Activated naive CD4-positive, alpha-beta T cell treated with anti-CD3 and anti-CD28 coated beads for 36 hours (primary cell): ENCODE results near the gene SRGAP3. TPM values are rescaled to one million over a fixed set of nuclear protein-coding genes. Genes with fewer than 3 reads are reported as not detected.
A peak's percentile ranks its signal among the peaks of the same experiment; 100 is the strongest.

Experiments used
- CTCF ChIA-PET: fragments of 350-600 bp; sonication (Branson Sonifier 250); formaldehyde crosslinking; loops from one replicate; lab custom pipeline; 2021; ENCODE audit warnings: antibody characterized with exemption; lab: Charles Lee
- DNase-seq: peaks from one replicate; pipeline ENCODE4 v3.0.0-alpha.2; 2020
- H3K27ac Mint-ChIP-seq: one replicate; pipeline ENCODE4 v1.8.0; 2021; ENCODE audit warnings: mild to moderate bottlenecking, mixed read lengths
- H3K27me3 Mint-ChIP-seq: one replicate; pipeline ENCODE4 v1.8.0; 2021; ENCODE audit warnings: low read depth, mixed read lengths
- H3K36me3 Mint-ChIP-seq: one replicate; pipeline ENCODE4 v1.8.0; 2021; ENCODE audit warnings: low read depth, mixed read lengths
- H3K4me1 Mint-ChIP-seq: one replicate; pipeline ENCODE4 v1.8.0; 2021; ENCODE audit warnings: low read depth, mixed read lengths
- H3K4me3 Mint-ChIP-seq: one replicate; pipeline ENCODE4 v1.8.0; 2021; ENCODE audit warnings: mild to moderate bottlenecking, moderate library complexity, mixed read lengths
- H3K9me3 Mint-ChIP-seq: one replicate; pipeline ENCODE4 v1.8.0; 2021; ENCODE audit warnings: mixed read lengths
- intact Hi-C: fragments of 100-400 bp; cut with micrococcal nuclease; formaldehyde crosslinking; loops from one replicate; pipeline ENCODE4 v1.15.1; 2023
- total RNA-seq, 2 experiments: library from RNA; stranded (reverse); gene quantifications; one replicate each; pipeline ENCODE4 v1.2.3, GENCODE V29; 2021

Gene SRGAP3
- total RNA-seq, 2 experiments from 2014 or later = 2.4 to 2.5 TPM

- Mint-ChIP-seq H3K27me3 (no peaks in the 10 kb centered on the region), H3K4me1 (no peaks in the 10 kb centered on the region), H3K27ac (no peak overlapping the region), H3K9me3 (no peaks in the 10 kb centered on the region), H3K36me3 (no peaks in the 10 kb centered on the region), H3K4me3 (no peak overlapping the region)
- intact Hi-C loops = no loop called here
- DNase-seq = no peak
- CTCF ChIA-PET = interaction anchor here (0.6 to 0.7 kb wide), 2 partner anchors 9 to 192 kb away, joined by 3 read pairs; no protein-coding TSS in a partner anchor
Observed at GRCh38 chr3:9072667-9073009, 176.8 kb downstream of the SRGAP3 start.

DNA sequence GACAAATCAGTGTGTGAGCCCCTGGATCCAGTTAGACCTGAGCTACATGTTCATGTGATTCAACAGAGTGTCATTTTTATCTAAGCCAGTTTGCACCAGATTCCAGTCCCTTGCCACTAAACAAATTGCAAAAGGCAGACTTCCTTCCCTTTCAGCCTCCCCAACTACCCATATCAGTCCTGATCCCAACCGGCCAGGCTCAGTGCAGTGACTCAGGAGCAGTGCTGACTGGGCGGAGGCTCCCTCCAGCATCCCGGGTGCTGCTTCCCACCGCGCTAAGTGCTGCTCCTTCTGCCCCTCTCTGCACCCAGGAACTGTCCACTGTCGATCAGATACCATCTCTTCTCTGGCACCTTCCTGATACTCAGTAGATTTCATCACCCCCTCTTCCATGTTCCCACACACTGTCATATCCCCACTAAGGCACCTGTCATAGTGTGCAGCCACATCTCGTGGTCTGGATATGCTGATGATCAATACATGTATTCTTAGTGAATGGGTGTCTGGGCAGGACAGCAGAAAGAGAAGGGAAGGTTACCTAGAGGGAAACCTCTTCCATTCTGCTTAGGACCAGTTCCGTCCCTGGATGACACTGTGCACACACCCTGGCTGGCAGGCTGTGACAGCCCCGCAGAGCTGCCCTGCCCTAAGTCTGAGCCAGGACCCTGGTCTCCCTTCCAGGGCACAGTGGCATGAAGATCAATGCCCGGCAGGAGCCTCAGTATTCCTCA lies 177.3 kb downstream of the SRGAP3 start:
- no peaks in the 10 kb centered on the region for H3K36me3 Mint-ChIP-seq
- DNase-seq = no peak
- no peak overlapping the region for H3K27ac Mint-ChIP-seq
- H3K27me3 Mint-ChIP-seq = no peaks in the 10 kb centered on the region
- H3K9me3 Mint-ChIP-seq = no peaks in the 10 kb centered on the region
- H3K4me3 Mint-ChIP-seq = no peak overlapping the region
- intact Hi-C loops = no loop called here
- no peaks in the 10 kb centered on the region for H3K4me1 Mint-ChIP-seq
- CTCF ChIA-PET = no interaction called here

- H3K36me3 Mint-ChIP-seq = no peaks in the 10 kb centered on the region
- H3K4me1 Mint-ChIP-seq = no peaks in the 10 kb centered on the region
- H3K4me3 Mint-ChIP-seq = no peak overlapping the region
- intact Hi-C loops = no loop called here
- H3K27me3 Mint-ChIP-seq = no peaks in the 10 kb centered on the region
- CTCF ChIA-PET = no interaction called here
- DNase-seq = no peak
- H3K27ac Mint-ChIP-seq = no peak overlapping the region
- no peaks in the 10 kb centered on the region for H3K9me3 Mint-ChIP-seq
Observed at GRCh38 chr3:9070961-9071360, 178.5 kb downstream of the SRGAP3 start.

- Mint-ChIP-seq H3K4me3 (no peak overlapping the region), H3K36me3 (no peaks in the 10 kb centered on the region), H3K4me1 (no peaks in the 10 kb centered on the region), H3K27me3 (no peaks in the 10 kb centered on the region), H3K9me3 (no peaks in the 10 kb centered on the region), H3K27ac (no peak overlapping the region)
- CTCF ChIA-PET = interaction anchor here (0.6 to 2.1 kb wide), 2 partner anchors 38 to 82 kb away, joined by 3 to 8 read pairs; no protein-coding TSS in a partner anchor
- intact Hi-C loops = loop anchor here (10.0 kb wide), 1 partner anchor 305 kb away; the partner anchor contains the start of gene OXTR
- no peak for DNase-seq
Observed at GRCh38 chr3:9069971-9070370, 179.5 kb downstream of the SRGAP3 start.

DNA sequence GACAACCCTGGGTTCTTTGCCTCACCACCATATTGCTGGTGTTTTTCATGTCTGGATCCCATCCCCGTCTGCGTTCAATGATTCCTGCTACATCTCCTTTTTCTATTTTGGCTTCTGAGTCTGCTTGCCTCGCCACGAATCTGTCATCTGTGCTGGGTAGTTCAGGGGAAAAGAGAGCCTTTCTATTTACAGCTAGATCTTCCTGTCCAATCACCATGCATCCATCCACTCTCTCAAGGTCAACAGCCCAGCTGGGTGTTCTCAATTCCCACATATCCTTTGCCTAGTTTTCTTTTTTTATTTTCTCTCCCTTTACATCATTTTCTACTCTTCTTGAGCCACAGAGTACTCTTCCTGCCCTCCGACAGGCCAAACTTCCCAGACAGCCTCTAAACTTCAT lies 181.4 kb downstream of the SRGAP3 start:
- intact Hi-C loops = loop anchor here (10.0 kb wide), 1 partner anchor 303 kb away; the partner anchor contains the start of gene OXTR
- Mint-ChIP-seq H3K36me3 (peaks cover 2% of the 10 kb centered on the region), H3K4me3 (no peak overlapping the region), H3K27ac (no peak overlapping the region), H3K9me3 (peaks cover 2% of the 10 kb centered on the region), H3K27me3 (no peaks in the 10 kb centered on the region), H3K4me1 (no peaks in the 10 kb centered on the region)
- no peak for DNase-seq
- CTCF ChIA-PET = interaction anchor here (0.6 to 2.1 kb wide), 4 partner anchors 80 to 234 kb away, joined by 3 to 8 read pairs (median 4); no protein-coding TSS in a partner anchor

DNA sequence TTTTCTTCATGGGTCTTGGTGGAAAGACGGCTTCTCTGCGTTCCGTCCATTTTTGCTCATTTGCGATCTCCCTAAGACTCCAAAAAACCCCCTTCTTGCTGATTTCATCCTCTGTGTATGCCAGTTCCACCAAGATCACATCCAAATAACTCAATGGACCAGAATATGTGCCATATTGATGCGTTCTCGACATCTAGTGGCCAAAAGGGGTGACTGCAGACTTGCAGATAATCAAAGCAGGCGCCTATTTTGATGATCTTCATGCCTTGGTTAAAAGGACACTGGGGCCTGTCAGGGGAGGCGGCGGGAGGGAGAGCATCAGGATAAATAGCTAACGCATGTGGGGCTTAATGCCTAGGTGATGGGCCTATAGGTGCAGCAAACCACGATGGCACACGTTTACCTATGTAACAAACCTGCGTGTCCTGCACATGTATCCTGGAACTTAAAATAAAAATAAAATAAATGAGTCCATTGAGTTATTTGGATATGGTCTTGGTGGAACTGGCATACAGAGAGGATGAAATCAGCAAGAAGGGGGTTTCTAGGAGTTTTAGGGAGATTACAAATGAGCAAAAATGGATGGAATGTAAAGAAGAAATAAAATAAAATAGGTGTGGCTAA lies 182.0 kb downstream of the SRGAP3 start:
- Mint-ChIP-seq H3K9me3 (peaks cover 6% of the 10 kb centered on the region), H3K27ac (no peak overlapping the region), H3K27me3 (no peaks in the 10 kb centered on the region), H3K4me3 (no peak overlapping the region), H3K36me3 (peaks cover 4% of the 10 kb centered on the region), H3K4me1 (no peaks in the 10 kb centered on the region)
- peak; percentile 57 for DNase-seq
- CTCF ChIA-PET = interaction anchor here (0.6 to 1.4 kb wide), 3 partner anchors 79 to 235 kb away, joined by 3 to 5 read pairs (median 4); no protein-coding TSS in a partner anchor
- intact Hi-C loops = loop anchor here (1.0 to 10.0 kb wide), 4 partner anchors 79 to 303 kb away; partner anchors contain the start of gene OXTR

DNA sequence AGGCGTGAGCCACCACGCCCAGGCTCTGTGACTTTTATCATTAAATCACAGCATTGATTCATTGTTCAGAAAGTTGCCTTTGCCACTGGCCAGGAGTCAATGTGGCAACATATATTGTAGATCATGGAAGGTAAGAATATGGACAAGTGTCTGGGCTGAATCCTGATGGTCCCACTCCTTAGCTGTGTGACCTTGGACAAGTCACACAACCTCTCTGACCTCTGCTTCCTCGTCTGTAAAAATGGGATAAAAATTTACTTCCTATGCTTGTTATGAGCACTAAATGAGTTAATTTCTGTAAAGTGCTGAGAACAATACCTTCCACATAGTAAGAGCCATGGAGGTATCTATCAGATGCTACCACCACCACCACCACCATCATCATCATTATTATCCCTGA lies 182.7 kb downstream of the SRGAP3 start:
- no peak overlapping the region for H3K4me3 Mint-ChIP-seq
- CTCF ChIA-PET = interaction anchor here (1.3 to 1.4 kb wide), 3 partner anchors 80 to 236 kb away, joined by 3 to 5 read pairs (median 4); no protein-coding TSS in a partner anchor
- DNase-seq = no peak
- no peak overlapping the region for H3K27ac Mint-ChIP-seq
- peaks cover 8% of the 10 kb centered on the region for H3K9me3 Mint-ChIP-seq
- H3K36me3 Mint-ChIP-seq = peaks cover 4% of the 10 kb centered on the region
- H3K4me1 Mint-ChIP-seq = no peaks in the 10 kb centered on the region
- intact Hi-C loops = loop anchor here (1.0 to 10.0 kb wide), 4 partner anchors 78 to 302 kb away; partner anchors contain the start of gene OXTR
- H3K27me3 Mint-ChIP-seq = no peaks in the 10 kb centered on the region

GRCh38 chr3:9066141-9066540 lies 183.3 kb downstream of the SRGAP3 start:
- no peaks in the 10 kb centered on the region for H3K4me1 Mint-ChIP-seq
- peaks cover 8% of the 10 kb centered on the region for H3K9me3 Mint-ChIP-seq
- DNase-seq = no peak
- H3K27me3 Mint-ChIP-seq = no peaks in the 10 kb centered on the region
- H3K4me3 Mint-ChIP-seq = no peak overlapping the region
- intact Hi-C loops = loop anchor here (2.0 to 10.0 kb wide), 2 partner anchors 237 to 301 kb away; partner anchors contain the start of gene OXTR
- peaks cover 4% of the 10 kb centered on the region for H3K36me3 Mint-ChIP-seq
- H3K27ac Mint-ChIP-seq = no peak overlapping the region
- CTCF ChIA-PET = interaction anchor here (1.2 to 1.3 kb wide), 3 partner anchors 79 to 196 kb away, joined by 3 to 5 read pairs (median 4); partner anchors contain the start of gene SRGAP3

- CTCF ChIA-PET = interaction anchor here (0.9 to 1.5 kb wide), 3 partner anchors 77 to 93 kb away, joined by 3 to 6 read pairs (median 3); no protein-coding TSS in a partner anchor
- DNase-seq = no peak
- Mint-ChIP-seq H3K4me1 (no peaks in the 10 kb centered on the region), H3K36me3 (peaks cover 4% of the 10 kb centered on the region), H3K9me3 (peaks cover 8% of the 10 kb centered on the region), H3K27me3 (no peaks in the 10 kb centered on the region), H3K27ac (no peak overlapping the region), H3K4me3 (no peak overlapping the region)
- intact Hi-C loops = loop anchor here (10.0 kb wide), 1 partner anchor 300 kb away; the partner anchor contains the start of gene OXTR
Observed at GRCh38 chr3:9064850-9065249, 184.6 kb downstream of the SRGAP3 start.

DNA sequence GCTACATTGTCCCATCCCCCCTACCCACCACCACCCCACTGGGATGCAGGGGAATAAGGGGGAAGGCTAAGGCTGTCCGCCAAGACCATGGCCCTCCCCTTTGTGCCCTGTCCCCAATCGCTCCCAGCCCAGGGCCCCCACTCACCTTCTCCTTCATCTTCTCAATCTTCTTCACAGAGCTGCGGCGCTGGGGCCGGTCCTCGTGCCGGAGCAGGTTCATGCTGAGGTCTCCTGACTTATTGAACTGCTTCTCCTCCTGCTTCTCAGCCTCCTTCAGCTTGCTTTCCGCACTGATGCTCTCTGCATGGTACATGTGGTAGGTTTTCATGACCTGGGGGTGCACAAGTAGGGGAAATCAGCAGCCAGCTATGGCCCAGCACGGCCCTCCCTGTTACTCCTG lies 185.2 kb downstream of the SRGAP3 start:
- Mint-ChIP-seq H3K4me1 (no peaks in the 10 kb centered on the region), H3K36me3 (peaks cover 4% of the 10 kb centered on the region), H3K9me3 (peaks cover 8% of the 10 kb centered on the region), H3K27ac (no peak overlapping the region), H3K27me3 (no peaks in the 10 kb centered on the region), H3K4me3 (no peak overlapping the region)
- CTCF ChIA-PET = interaction anchor here (0.9 to 1.5 kb wide), 3 partner anchors 9 to 93 kb away, joined by 3 to 6 read pairs (median 3); no protein-coding TSS in a partner anchor
- intact Hi-C loops = loop anchor here (10.0 kb wide), 1 partner anchor 299 kb away; the partner anchor contains the start of gene OXTR
- DNase-seq = no peak

- CTCF ChIA-PET = interaction anchor here (0.6 kb wide), 1 partner anchor 75 kb away, joined by 3 read pairs; no protein-coding TSS in a partner anchor
- DNase-seq = no peak
- H3K27me3 Mint-ChIP-seq = no peaks in the 10 kb centered on the region
- H3K4me3 Mint-ChIP-seq = no peak overlapping the region
- H3K27ac Mint-ChIP-seq = no peak overlapping the region
- H3K4me1 Mint-ChIP-seq = no peaks in the 10 kb centered on the region
- peaks cover 4% of the 10 kb centered on the region for H3K36me3 Mint-ChIP-seq
- intact Hi-C loops = loop anchor here (10.0 kb wide), 1 partner anchor 298 kb away; the partner anchor contains the start of gene OXTR
- peaks cover 8% of the 10 kb centered on the region for H3K9me3 Mint-ChIP-seq
Observed at GRCh38 chr3:9062570-9062969, 186.9 kb downstream of the SRGAP3 start.

- Mint-ChIP-seq H3K4me3 (no peak overlapping the region), H3K9me3 (peaks cover 8% of the 10 kb centered on the region), H3K27ac (no peak overlapping the region), H3K4me1 (no peaks in the 10 kb centered on the region), H3K36me3 (peaks cover 4% of the 10 kb centered on the region), H3K27me3 (no peaks in the 10 kb centered on the region)
- intact Hi-C loops = loop anchor here (10.0 kb wide), 1 partner anchor 297 kb away; the partner anchor contains the start of gene OXTR
- DNase-seq = no peak
- CTCF ChIA-PET = no interaction called here
Observed at GRCh38 chr3:9061634-9062033, 187.8 kb downstream of the SRGAP3 start.
